Activated T-helper 2 cell treated with anti-CD3 and anti-CD28 coated beads, Interferon-gamma antibody, Interleukin-2, Interleukin-4, amounts not matched to agents 10 μg/mL and 5 μg/mL and 100 μg/mL, durations not matched to agents 14 hours and 24 hours and 36 hours (primary cell): ENCODE measurements around the gene MNT. TPM values are rescaled to one million over a fixed set of nuclear protein-coding genes. Genes with fewer than 3 reads are reported as not detected.

Experiments used
- total RNA-seq: library from RNA; stranded (reverse); gene quantifications from 2 replicates; pipeline ENCODE4 v1.2.3, GENCODE V29; 2022

Gene MNT
- total RNA-seq, 1 donor from 2014 or later = 30.4 TPM

Other genes with a start within 250 kb of the MNT start
- gene SMG6, start 97.3 kb downstream of the MNT start, total RNA-seq = 33.5 and 43.0 TPM in 2 replicates
- 17.3 and 18.4 TPM in 2 replicates for gene SRR, start 97.1 kb downstream of the MNT start, total RNA-seq
- gene TSR1, start 64.6 kb downstream of the MNT start, total RNA-seq = 75.9 and 78.3 TPM in 2 replicates
- 50.6 and 55.4 TPM in 2 replicates for gene SGSM2, start 63.6 kb downstream of the MNT start, total RNA-seq
- 49.1 and 49.2 TPM in 2 replicates for gene METTL16, start 110.8 kb upstream of the MNT start, total RNA-seq
- gene PAFAH1B1, start 192.6 kb upstream of the MNT start, total RNA-seq = 151 and 153 TPM in 2 replicates